ENCODE measurements around the gene SCML1.

Gene SCML1

DNA sequence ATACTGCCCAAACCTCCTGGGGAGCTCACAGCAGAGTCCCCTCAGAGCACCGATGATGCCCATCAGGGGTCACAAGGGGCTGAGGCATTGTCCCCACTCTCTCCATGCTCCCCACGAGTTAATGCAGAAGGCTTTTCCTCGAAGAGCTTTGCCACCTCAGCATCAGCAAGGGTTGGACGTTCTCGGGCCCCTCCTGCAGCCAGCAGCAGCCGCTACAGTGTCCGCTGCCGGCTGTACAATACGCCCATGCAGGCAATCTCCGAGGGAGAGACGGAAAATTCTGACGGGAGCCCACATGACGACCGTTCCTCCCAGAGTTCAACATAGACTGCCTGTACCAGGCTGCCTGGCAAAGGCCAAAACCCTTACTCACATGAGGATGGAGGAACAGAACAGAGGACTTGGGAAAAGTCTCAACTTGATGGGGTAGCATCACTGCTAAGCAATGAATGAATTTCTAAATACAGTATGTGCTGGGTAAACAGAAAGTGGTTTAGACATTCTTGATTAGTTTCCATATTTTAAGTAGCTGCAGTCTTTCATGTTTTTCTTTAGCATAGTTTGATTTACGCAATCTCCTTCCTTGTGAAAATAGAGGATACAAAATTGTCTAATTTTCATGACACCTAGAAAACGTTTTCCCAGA lies 5.0 kb upstream of the SCML1 start:
- no peak overlapping the region for H3K4me2 ChIP-seq (ENCODE audit: low read depth, low read length, poor library complexity, severe bottlenecking)
- H3K9me3 ChIP-seq (ENCODE audit: insufficient read depth, low read depth, low read length): no peaks in the 10 kb centered on the region
- H3K27me3 ChIP-seq (ENCODE audit: insufficient read depth, low read length, poor library complexity, severe bottlenecking): no peaks in the 10 kb centered on the region
- no peaks in the 10 kb centered on the region for H3K4me1 ChIP-seq (ENCODE audit: insufficient read depth, low read length, poor library complexity, severe bottlenecking)
- no peaks in the 10 kb centered on the region for H4K20me1 ChIP-seq (ENCODE audit: insufficient read depth, low read length, poor library complexity, severe bottlenecking)
- H3K79me2 ChIP-seq (ENCODE audit: insufficient read depth, low read length): no peaks in the 10 kb centered on the region
- no peaks in the 10 kb centered on the region for H3K9me2 ChIP-seq (replicated peaks; ENCODE audit: low read depth, low read length)
- H3K4me3 ChIP-seq (ENCODE audit: low read length, poor library complexity, severe bottlenecking): no peak overlapping the region
- no peak for TF ChIP-seq CTCF (conservative IDR thresholded peaks at IDR 0.05; ENCODE audit: low read length)
- TF ChIP-seq EZH2phosphoT487 (IDR thresholded peaks at IDR 0.05; ENCODE audit: borderline replicate concordance): no peak
- no peak overlapping the region for H2AFZ ChIP-seq (ENCODE audit: low read length)
- H3K9ac ChIP-seq (ENCODE audit: low read depth, low read length, poor library complexity, severe bottlenecking): no peak overlapping the region
- no peaks in the 10 kb centered on the region for H3F3A ChIP-seq (ENCODE audit: low read depth)
- H3K36me3 ChIP-seq (ENCODE audit: insufficient read depth, low read length): no peaks in the 10 kb centered on the region

- Histone ChIP-seq H3K4me1 (ENCODE audit: insufficient read depth, low read length, poor library complexity, severe bottlenecking) (peaks cover 4% of the 10 kb centered on the region), H3K9ac (ENCODE audit: low read depth, low read length, poor library complexity, severe bottlenecking) (no peak overlapping the region), H3K27me3 (ENCODE audit: insufficient read depth, low read length, poor library complexity, severe bottlenecking) (no peaks in the 10 kb centered on the region), H3K36me3 (ENCODE audit: insufficient read depth, low read length) (no peaks in the 10 kb centered on the region), H3K9me3 (ENCODE audit: insufficient read depth, low read depth, low read length) (no peaks in the 10 kb centered on the region), H4K20me1 (ENCODE audit: insufficient read depth, low read length, poor library complexity, severe bottlenecking) (no peaks in the 10 kb centered on the region), H3K4me3 (ENCODE audit: low read length, poor library complexity, severe bottlenecking) (no peak overlapping the region), H3F3A (ENCODE audit: low read depth) (no peaks in the 10 kb centered on the region), H3K79me2 (ENCODE audit: insufficient read depth, low read length) (no peaks in the 10 kb centered on the region), H3K4me2 (ENCODE audit: low read depth, low read length, poor library complexity, severe bottlenecking) (no peak overlapping the region), H2AFZ (ENCODE audit: low read length) (no peak overlapping the region), H3K9me2 (replicated peaks; ENCODE audit: low read depth, low read length) (no peaks in the 10 kb centered on the region)
- TF ChIP-seq EZH2phosphoT487 (IDR thresholded peaks at IDR 0.05; ENCODE audit: borderline replicate concordance) (no peak), CTCF (conservative IDR thresholded peaks at IDR 0.05; ENCODE audit: low read length) (no peak)
These were observed 1.9 kb upstream of the SCML1 start for GRCh38 chrX:17735406-17735805.

GRCh38 chrX:17736478-17736855 lies 826 bp upstream of the SCML1 start:
- H2AFZ ChIP-seq (ENCODE audit: low read length): no peak overlapping the region
- H3K9ac ChIP-seq (ENCODE audit: low read depth, low read length, poor library complexity, severe bottlenecking): no peak overlapping the region

More at GRCh38 chrX:17736478-17736855, 826 bp upstream of the SCML1 start:
- peaks cover 4% of the 10 kb centered on the region for H3K4me1 ChIP-seq (ENCODE audit: insufficient read depth, low read length, poor library complexity, severe bottlenecking)
- no peaks in the 10 kb centered on the region for H4K20me1 ChIP-seq (ENCODE audit: insufficient read depth, low read length, poor library complexity, severe bottlenecking)
- H3K79me2 ChIP-seq (ENCODE audit: insufficient read depth, low read length): no peaks in the 10 kb centered on the region
- no peak overlapping the region for H3K4me2 ChIP-seq (ENCODE audit: low read depth, low read length, poor library complexity, severe bottlenecking)
- no peaks in the 10 kb centered on the region for H3K27me3 ChIP-seq (ENCODE audit: insufficient read depth, low read length, poor library complexity, severe bottlenecking)
- no peaks in the 10 kb centered on the region for H3K9me3 ChIP-seq (ENCODE audit: insufficient read depth, low read depth, low read length)
- no peaks in the 10 kb centered on the region for H3K9me2 ChIP-seq (replicated peaks; ENCODE audit: low read depth, low read length)
- H3F3A ChIP-seq (ENCODE audit: low read depth): no peaks in the 10 kb centered on the region
- H3K36me3 ChIP-seq (ENCODE audit: insufficient read depth, low read length): no peaks in the 10 kb centered on the region
- H3K4me3 ChIP-seq (ENCODE audit: low read length, poor library complexity, severe bottlenecking): no peak overlapping the region
- TF ChIP-seq CTCF (conservative IDR thresholded peaks at IDR 0.05; ENCODE audit: low read length) (no peak), EZH2phosphoT487 (IDR thresholded peaks at IDR 0.05; ENCODE audit: borderline replicate concordance) (no peak)
